ENCODE results near the gene ADARB2. TPM values are rescaled to one million over a fixed set of nuclear protein-coding genes. Genes with fewer than 3 reads are reported as not detected.

Gene ADARB2
- total and polyA plus RNA-seq, 10 of the 15 experiments (the other 5 are each of a cell fraction or from before 2014, with no cell fraction given) = 0.02 to 4.1 (median 0.76) TPM

DNA sequence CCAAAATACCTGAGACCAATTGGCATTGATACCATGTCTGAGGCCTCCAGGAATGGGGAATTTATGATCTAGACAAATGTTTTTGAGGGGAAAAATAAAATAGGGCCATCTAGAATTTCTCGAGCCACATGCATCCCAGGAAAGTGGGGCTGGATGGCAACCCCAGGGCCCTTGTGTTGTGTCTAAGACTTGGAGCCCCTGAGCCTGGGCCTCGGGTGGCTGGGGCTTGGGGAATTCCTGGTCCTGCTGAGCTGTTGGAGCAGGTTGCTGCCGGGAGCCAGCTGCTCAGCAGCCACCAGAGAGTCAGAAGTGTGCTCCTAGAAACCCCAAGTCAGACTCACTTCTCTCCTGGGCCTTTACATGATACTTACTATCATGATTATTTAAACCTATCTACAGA, 508.2 kb downstream of the ADARB2 start:
- Histone ChIP-seq H3K4me1 (ENCODE audit: control insufficient read depth, insufficient read depth, low read length) (no peaks in the 10 kb centered on the region), H3K27ac (ENCODE audit: control insufficient read depth, insufficient read depth) (no peak overlapping the region), H3K4me3 (no peak overlapping the region), H2AFZ (ENCODE audit: control insufficient read depth, low read depth, low read length) (no peak overlapping the region), H3K36me3 (ENCODE audit: control insufficient read depth in 2 of 2, insufficient read depth in 2 of 2, low read length in 1 of 2) (no peaks in the 10 kb centered on the region), H3K4me2 (ENCODE audit: control insufficient read depth, insufficient read depth) (no peak overlapping the region), H3K79me2 (ENCODE audit: control insufficient read depth, insufficient read depth, low read length) (no peaks in the 10 kb centered on the region), H3K27me3 (replicated peaks in 1 of 2; ENCODE audit: control insufficient read depth in 2 of 2, insufficient read depth in 2 of 2, low read length in 1 of 2) (no peaks in the 10 kb centered on the region), H3K9me3 (replicated peaks; ENCODE audit: control insufficient read depth, insufficient read depth, low read length) (no peaks in the 10 kb centered on the region), H3K9ac (ENCODE audit: control insufficient read depth, insufficient read depth, low read length) (no peak overlapping the region), H4K20me1 (ENCODE audit: control insufficient read depth, insufficient read depth) (no peaks in the 10 kb centered on the region)
- RAD21 ChIA-PET (ENCODE audit: unreplicated experiment) = no interaction called here
- intact Hi-C loops (cut with micrococcal nuclease; ENCODE audit: unreplicated experiment) = no loop called here
- BruUV-seq (replicated peaks) = no TSS peak
- POLR2A ChIA-PET = no interaction called here
- in situ Hi-C loops (cut with MboI) = no loop called here
- ATAC-seq = no peak
- DNase-seq (ENCODE audit: low read depth, low spot score) = no peak
- TF ChIP-seq TCF12 (IDR thresholded peaks at IDR 0.05; ENCODE audit: low read depth, low read length) = no peak
- TF ChIP-seq HSF1 (IDR thresholded peaks at IDR 0.05; ENCODE audit: low read depth, low read length) = no peak
- TF ChIP-seq, protein P1, sequence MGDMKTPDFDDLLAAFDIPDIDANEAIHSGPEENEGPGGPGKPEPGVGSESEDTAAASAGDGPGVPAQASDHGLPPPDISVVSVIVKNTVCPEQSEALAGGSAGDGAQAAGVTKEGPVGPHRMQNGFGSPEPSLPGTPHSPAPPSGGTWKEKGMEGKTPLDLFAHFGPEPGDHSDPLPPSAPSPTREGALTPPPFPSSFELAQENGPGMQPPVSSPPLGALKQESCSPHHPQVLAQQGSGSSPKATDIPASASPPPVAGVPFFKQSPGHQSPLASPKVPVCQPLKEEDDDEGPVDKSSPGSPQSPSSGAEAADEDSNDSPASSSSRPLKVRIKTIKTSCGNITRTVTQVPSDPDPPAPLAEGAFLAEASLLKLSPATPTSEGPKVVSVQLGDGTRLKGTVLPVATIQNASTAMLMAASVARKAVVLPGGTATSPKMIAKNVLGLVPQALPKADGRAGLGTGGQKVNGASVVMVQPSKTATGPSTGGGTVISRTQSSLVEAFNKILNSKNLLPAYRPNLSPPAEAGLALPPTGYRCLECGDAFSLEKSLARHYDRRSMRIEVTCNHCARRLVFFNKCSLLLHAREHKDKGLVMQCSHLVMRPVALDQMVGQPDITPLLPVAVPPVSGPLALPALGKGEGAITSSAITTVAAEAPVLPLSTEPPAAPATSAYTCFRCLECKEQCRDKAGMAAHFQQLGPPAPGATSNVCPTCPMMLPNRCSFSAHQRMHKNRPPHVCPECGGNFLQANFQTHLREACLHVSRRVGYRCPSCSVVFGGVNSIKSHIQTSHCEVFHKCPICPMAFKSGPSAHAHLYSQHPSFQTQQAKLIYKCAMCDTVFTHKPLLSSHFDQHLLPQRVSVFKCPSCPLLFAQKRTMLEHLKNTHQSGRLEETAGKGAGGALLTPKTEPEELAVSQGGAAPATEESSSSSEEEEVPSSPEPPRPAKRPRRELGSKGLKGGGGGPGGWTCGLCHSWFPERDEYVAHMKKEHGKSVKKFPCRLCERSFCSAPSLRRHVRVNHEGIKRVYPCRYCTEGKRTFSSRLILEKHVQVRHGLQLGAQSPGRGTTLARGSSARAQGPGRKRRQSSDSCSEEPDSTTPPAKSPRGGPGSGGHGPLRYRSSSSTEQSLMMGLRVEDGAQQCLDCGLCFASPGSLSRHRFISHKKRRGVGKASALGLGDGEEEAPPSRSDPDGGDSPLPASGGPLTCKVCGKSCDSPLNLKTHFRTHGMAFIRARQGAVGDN (IDR thresholded peaks at IDR 0.05) = no peak
- TF ChIP-seq SMAD1 (IDR thresholded peaks at IDR 0.05; ENCODE audit: low read depth, partially characterized antibody) = no peak
- no peak for TF ChIP-seq SUZ12 (IDR thresholded peaks at IDR 0.05; ENCODE audit: unreplicated experiment)
- TF ChIP-seq TCF3 (IDR thresholded peaks at IDR 0.05; ENCODE audit: borderline replicate concordance, insufficient read depth, low read depth, low read length) = no peak
- TF ChIP-seq, protein P2, sequence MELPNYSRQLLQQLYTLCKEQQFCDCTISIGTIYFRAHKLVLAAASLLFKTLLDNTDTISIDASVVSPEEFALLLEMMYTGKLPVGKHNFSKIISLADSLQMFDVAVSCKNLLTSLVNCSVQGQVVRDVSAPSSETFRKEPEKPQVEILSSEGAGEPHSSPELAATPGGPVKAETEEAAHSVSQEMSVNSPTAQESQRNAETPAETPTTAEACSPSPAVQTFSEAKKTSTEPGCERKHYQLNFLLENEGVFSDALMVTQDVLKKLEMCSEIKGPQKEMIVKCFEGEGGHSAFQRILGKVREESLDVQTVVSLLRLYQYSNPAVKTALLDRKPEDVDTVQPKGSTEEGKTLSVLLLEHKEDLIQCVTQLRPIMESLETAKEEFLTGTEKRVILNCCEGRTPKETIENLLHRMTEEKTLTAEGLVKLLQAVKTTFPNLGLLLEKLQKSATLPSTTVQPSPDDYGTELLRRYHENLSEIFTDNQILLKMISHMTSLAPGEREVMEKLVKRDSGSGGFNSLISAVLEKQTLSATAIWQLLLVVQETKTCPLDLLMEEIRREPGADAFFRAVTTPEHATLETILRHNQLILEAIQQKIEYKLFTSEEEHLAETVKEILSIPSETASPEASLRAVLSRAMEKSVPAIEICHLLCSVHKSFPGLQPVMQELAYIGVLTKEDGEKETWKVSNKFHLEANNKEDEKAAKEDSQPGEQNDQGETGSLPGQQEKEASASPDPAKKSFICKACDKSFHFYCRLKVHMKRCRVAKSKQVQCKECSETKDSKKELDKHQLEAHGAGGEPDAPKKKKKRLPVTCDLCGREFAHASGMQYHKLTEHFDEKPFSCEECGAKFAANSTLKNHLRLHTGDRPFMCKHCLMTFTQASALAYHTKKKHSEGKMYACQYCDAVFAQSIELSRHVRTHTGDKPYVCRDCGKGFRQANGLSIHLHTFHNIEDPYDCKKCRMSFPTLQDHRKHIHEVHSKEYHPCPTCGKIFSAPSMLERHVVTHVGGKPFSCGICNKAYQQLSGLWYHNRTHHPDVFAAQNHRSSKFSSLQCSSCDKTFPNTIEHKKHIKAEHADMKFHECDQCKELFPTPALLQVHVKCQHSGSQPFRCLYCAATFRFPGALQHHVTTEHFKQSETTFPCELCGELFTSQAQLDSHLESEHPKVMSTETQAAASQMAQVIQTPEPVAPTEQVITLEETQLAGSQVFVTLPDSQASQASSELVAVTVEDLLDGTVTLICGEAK (IDR thresholded peaks at IDR 0.05; ENCODE audit: borderline replicate concordance) = no peak
- no peak for TF ChIP-seq JUNB (IDR thresholded peaks at IDR 0.05)
- no peak for TF ChIP-seq ASH2L (IDR thresholded peaks at IDR 0.05; ENCODE audit: borderline replicate concordance, low read depth)
- no peak for TF ChIP-seq RELB (IDR thresholded peaks at IDR 0.05; ENCODE audit: low read depth)
- no peak for TF ChIP-seq ATF7 (IDR thresholded peaks at IDR 0.05; ENCODE audit: low read depth)
- CTCF ChIA-PET = no interaction called here
- SMC1A ChIA-PET (ENCODE audit: uncharacterized antibody, unreplicated experiment) = no interaction called here
- WGBS (ENCODE audit: insufficient coverage, insufficient replicate concordance, low lambda C conversion rate, missing lambda C conversion rate) = 3% methylated on average over 3 of the region's 3 CpGs
- no peak for FAIRE-seq

Measured in GM12878 (cell line).